Astrocyte (in vitro differentiated cells and primary cell): ENCODE data around the gene GMPPA.

Experiments used
- EZH2 ChIP-seq: IDR thresholded peaks from 2 replicates; pipeline ENCODE4 v1.6.1; 2012; ENCODE audit warnings: mild to moderate bottlenecking, low read length, inconsistent platforms; ENCODE audit not compliant: insufficient read depth
- TF ChIP-seq, protein P1 (sequence below): IDR thresholded peaks from 2 replicates; pipeline ENCODE4 v1.5.1; 2011; ENCODE audit warnings: low read depth, mild to moderate bottlenecking, inconsistent platforms, low read length, moderate library complexity; ENCODE audit not compliant: insufficient read depth

DNA sequence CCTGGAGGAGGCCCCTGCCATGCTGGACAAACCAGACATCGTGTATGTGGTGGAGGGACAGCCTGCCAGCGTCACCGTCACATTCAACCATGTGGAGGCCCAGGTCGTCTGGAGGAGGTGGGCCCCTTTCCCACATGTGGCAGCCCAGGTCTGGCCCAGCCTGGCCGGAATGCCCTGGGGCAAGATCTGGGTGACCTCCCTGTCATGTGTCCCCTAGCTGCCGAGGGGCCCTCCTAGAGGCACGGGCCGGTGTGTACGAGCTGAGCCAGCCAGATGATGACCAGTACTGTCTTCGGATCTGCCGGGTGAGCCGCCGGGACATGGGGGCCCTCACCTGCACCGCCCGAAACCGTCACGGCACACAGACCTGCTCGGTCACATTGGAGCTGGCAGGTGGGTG is 25.2 kb upstream of the GMPPA start:
- TF ChIP-seq, protein P1, sequence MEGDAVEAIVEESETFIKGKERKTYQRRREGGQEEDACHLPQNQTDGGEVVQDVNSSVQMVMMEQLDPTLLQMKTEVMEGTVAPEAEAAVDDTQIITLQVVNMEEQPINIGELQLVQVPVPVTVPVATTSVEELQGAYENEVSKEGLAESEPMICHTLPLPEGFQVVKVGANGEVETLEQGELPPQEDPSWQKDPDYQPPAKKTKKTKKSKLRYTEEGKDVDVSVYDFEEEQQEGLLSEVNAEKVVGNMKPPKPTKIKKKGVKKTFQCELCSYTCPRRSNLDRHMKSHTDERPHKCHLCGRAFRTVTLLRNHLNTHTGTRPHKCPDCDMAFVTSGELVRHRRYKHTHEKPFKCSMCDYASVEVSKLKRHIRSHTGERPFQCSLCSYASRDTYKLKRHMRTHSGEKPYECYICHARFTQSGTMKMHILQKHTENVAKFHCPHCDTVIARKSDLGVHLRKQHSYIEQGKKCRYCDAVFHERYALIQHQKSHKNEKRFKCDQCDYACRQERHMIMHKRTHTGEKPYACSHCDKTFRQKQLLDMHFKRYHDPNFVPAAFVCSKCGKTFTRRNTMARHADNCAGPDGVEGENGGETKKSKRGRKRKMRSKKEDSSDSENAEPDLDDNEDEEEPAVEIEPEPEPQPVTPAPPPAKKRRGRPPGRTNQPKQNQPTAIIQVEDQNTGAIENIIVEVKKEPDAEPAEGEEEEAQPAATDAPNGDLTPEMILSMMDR: no peak
- no peak for TF ChIP-seq EZH2
